AG04449 (cell line): Measurements from ENCODE around the gene ORAI2.

Source experiments
- CTCF ChIA-PET: fragments of 350-600 bp; formaldehyde crosslinking; extraction: SDS; loops from one replicate; lab custom pipeline; 2021; ENCODE audit warnings: antibody characterized with exemption; lab: Yijun Ruan, JAX
- POLR2A ChIA-PET: fragments of 400-600, 350-600 bp; formaldehyde crosslinking; extraction: SDS; loops from one replicate; lab custom pipeline; 2020; ENCODE audit warnings: antibody characterized with exemption, inconsistent platforms; lab: Yijun Ruan, JAX
- DNase-seq: peaks from one replicate; pipeline ENCODE4 v3.0.0-alpha.2; 2010; ENCODE audit warnings: low read depth, low spot score
- H3K4me3 ChIP-seq: 2 replicates; pipeline ENCODE4 v1.5.1; 2011; ENCODE audit warnings: low read depth, mild to moderate bottlenecking, control low read depth, low read length
- TF ChIP-seq, protein P1 (sequence below): IDR thresholded peaks from one replicate; pipeline ENCODE4 v1.5.1; 2011; ENCODE audit warnings: mild to moderate bottlenecking, moderate library complexity, low read length, control low read depth, inconsistent platforms; ENCODE audit not compliant: insufficient read depth; ENCODE audit errors: missing control alignments

Gene ORAI2

DNA sequence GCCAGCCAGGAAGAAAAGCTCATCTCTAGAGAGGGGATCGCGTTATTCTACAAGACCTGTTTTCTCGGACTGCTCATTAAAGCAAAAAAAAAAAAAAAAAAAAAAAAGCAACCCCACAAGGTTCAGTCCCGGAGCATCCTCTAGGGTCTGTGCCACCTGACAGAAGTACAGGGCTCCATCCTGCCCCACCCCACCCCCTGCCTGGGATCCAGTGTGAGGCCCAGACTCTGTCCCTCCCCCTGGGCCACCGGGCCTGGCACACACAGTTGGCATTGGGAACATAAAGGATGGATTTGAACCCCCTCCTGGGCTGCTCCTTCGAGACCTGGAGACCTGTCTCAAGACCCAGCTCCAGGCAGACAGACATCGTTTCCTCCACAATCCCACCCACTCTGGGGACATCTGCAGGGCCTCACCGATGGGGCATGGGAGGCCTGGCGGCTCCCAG, 688 bp downstream of the ORAI2 start:
- no peak for DNase-seq
- ChIA-PET POLR2A (interaction anchor here (0.6 to 1.3 kb wide), 2 partner anchors 14 to 30 kb away, joined by 4 to 5 read pairs; no protein-coding TSS in a partner anchor), CTCF (interaction anchor here (1.3 kb wide), 1 partner anchor 30 kb away, joined by 3 read pairs; no protein-coding TSS in a partner anchor)
- TF ChIP-seq, protein P1, sequence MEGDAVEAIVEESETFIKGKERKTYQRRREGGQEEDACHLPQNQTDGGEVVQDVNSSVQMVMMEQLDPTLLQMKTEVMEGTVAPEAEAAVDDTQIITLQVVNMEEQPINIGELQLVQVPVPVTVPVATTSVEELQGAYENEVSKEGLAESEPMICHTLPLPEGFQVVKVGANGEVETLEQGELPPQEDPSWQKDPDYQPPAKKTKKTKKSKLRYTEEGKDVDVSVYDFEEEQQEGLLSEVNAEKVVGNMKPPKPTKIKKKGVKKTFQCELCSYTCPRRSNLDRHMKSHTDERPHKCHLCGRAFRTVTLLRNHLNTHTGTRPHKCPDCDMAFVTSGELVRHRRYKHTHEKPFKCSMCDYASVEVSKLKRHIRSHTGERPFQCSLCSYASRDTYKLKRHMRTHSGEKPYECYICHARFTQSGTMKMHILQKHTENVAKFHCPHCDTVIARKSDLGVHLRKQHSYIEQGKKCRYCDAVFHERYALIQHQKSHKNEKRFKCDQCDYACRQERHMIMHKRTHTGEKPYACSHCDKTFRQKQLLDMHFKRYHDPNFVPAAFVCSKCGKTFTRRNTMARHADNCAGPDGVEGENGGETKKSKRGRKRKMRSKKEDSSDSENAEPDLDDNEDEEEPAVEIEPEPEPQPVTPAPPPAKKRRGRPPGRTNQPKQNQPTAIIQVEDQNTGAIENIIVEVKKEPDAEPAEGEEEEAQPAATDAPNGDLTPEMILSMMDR, result no peak
- peak overlapping the region; percentile 72 for H3K4me3 ChIP-seq

DNA sequence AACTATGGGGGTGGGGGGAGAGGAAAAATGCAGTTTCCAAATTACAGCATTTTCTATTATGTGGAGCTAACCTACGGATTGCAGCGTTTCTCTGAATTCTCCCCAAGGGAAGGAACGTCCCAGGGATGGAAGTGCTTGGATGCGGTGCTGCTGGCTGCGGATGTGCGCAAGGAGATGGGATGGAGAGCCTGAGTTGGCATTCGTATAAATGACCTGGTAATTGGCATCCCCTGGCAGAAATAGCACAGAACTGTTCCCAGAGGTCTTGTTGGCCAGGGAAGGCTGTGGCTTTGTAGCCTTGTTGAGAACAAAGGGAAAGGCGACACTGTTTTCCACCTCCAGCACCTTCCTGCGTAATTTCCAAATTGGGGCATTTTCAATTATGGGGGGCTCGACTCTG, 2.7 kb downstream of the ORAI2 start:
- ChIA-PET POLR2A (no interaction called here), CTCF (no interaction called here)
- TF ChIP-seq, protein P1, result no peak
- no peak overlapping the region for H3K4me3 ChIP-seq
- DNase-seq, result no peak

DNA sequence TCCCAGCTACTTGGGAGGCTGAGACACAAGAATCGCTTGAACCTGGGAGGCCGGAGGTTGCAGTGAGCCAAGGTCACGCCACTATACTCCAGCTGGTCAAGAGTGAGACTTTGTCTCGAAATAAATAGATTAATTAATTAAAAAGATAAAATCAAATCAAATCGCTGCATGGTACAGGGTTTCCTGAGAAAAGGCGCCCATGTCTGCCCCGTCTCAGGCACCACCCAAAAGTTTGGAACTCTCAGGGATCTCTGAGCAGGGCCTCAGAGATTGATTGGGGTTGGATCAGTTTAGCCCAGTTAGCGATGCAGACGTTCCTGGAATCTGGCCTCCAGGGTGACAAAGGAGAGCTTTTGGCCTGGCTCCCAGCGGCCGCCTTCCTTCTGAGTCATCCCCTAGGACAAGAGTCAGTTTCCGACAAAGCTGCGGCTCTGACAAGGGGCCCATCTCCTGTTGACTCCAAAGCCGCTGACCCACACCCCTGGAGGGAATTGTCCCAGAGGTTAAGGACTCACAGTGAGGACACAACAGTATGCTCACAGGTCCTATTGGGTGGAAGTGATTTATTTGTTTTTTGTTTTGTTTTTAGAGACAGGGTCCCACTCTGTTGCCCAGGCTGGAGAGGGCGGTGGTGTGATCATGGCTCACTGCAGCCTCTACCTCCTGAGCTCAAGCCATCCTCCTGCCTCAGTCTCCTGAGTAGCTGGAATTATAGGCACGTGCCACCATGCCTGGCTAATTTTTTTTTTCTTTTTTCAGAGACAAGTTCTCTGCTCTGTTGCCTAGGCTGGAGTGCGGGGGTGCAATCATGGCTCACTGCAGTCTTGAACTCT, 6.8 kb downstream of the ORAI2 start:
- ChIA-PET CTCF (interaction anchor here (0.7 to 2.3 kb wide), 3 partner anchors 12 to 27 kb away, joined by 3 to 6 read pairs (median 6); partner anchors contain the start of gene ALKBH4), POLR2A (no interaction called here)
- H3K4me3 ChIP-seq, result no peak overlapping the region
- DNase-seq, result no peak
- TF ChIP-seq, protein P1, result no peak

DNA sequence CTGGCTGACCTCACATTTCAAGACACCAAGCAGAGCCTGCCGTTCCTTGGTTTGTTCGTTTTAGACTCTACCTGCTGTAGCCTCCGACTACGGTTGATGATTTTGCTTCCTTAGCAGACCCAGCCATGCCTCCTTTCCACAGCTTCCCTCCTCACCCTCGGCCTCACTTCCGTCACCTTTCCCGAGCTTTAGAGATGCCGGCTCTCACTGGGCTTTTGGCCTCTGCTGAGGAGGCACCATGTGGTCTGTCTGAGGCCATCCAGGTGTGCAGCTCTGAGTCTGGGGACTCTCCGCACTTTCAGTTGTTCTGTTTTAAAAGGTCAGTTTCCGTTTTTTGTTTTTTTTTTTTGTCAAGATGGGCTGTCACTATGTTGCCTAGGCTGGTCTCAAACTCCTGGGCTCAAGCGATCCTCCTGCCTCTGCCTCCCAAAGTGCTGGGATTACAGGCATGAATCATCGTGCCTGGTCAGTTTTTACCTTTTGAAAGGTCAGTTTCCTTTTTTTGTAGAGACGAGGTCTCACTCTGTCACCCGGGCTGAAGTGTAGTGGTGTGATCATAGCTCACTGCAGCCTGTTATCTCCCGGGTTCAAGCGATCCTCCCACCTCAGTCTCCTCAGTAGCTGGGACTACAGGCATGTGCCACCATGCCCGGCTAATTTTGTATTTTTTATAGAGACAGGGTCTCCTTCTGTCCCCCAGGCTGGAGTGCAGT, 11.7 kb downstream of the ORAI2 start:
- ChIA-PET CTCF (interaction anchor here (1.8 kb wide), 1 partner anchor 22 kb away, joined by 7 read pairs; no protein-coding TSS in a partner anchor), POLR2A (no interaction called here)
- H3K4me3 ChIP-seq, result no peak overlapping the region
- DNase-seq, result no peak
- TF ChIP-seq, protein P1, result no peak

DNA sequence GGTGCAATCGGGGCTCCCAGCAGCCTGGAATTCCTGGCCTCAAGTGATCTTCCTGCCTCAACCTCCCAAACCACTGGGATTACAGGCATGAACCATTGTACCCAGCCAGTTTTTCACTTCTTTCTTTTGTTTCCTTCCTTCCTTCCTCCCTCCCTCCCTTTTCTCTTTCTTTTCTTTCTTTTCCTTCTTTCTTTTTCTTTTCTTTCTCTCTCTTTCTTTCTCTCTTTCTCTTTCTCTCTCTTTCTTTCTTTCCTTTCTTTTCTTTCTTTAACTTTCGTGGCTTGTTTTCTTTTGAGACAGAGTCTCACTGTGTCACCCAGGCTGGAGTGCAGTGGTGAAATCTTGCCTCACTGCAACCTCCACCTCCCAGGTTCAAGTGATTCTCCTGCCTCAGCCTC, 12.3 kb downstream of the ORAI2 start:
- no peak for DNase-seq
- CTCF ChIA-PET, result interaction anchor here (1.8 kb wide), 1 partner anchor 22 kb away, joined by 7 read pairs; no protein-coding TSS in a partner anchor
- TF ChIP-seq, protein P1, result no peak
- POLR2A ChIA-PET, result no interaction called here
- H3K4me3 ChIP-seq, result no peak overlapping the region
